ENCODE data around the gene VWA3A. TPM values are rescaled to one million over a fixed set of nuclear protein-coding genes. Genes with fewer than 3 reads are reported as not detected.
A peak's percentile ranks its signal among the peaks of the same experiment; 100 is the strongest.

The VWA3A gene
- total and polyA plus RNA-seq, 2 of the 4 experiments (the other 2 are of a cell fraction): not detected

GRCh38 chr16:22075043-22075757, 17.1 kb upstream of the VWA3A start:
- Histone ChIP-seq H3K36me3 (ENCODE audit: control insufficient read depth, insufficient read depth, low read length) (no peaks in the 10 kb centered on the region; the same call in 1 of the 2 replicates), H3K23ac (ENCODE audit: low read depth, low read length) (peak overlapping the region; percentile 55), H2BK20ac (ENCODE audit: low read depth, low read length) (peak overlapping the region; percentile 76), H2AFZ (replicated peaks; ENCODE audit: low read length, poor library complexity) (no peak overlapping the region), H3K56ac (ENCODE audit: extremely low read depth, insufficient read depth, low read length) (no peak overlapping the region), H3K9ac (ENCODE audit: low read depth, low read length) (no peak overlapping the region), H2BK15ac (ENCODE audit: low read depth, low read length) (peak overlapping the region; percentile 40; the same call in 1 of the 3 replicates), H3K14ac (replicated peaks; ENCODE audit: low read depth, low read length) (peak overlapping the region; percentile 46; the same call in 1 of the 2 replicates), H3K9me3 (ENCODE audit: control insufficient read depth, insufficient read depth, low read length) (no peaks in the 10 kb centered on the region), H4K5ac (ENCODE audit: low read depth, low read length) (no peak overlapping the region), H2AK9ac (replicated peaks; ENCODE audit: low read depth, low read length, poor library complexity) (no peak overlapping the region), H4K8ac (ENCODE audit: low read depth in 2 of 2, low read length in 2 of 2) (peak overlapping the region in 1 of 2 experiments; percentile 54; a peak in 1 of 4 replicates), H2AK5ac (ENCODE audit: low read depth, low read length) (peak overlapping the region; percentile 80; the same call in 1 of the 2 replicates), H3K18ac (ENCODE audit: low read depth, low read length) (peak overlapping the region; percentile 27), H2BK5ac (ENCODE audit: low read depth, low read length, poor library complexity, severe bottlenecking) (peak overlapping the region; percentile 71), H3K4me2 (ENCODE audit: low read depth, low read length) (peak overlapping the region; percentile 50; the same call in 1 of the 2 replicates), H3K27me3 (ENCODE audit: control insufficient read depth, insufficient read depth, low read length) (no peaks in the 10 kb centered on the region), H3K4me3 (ENCODE audit: insufficient read depth, low read depth, low read length) (no peak overlapping the region), H3K4ac (ENCODE audit: low read depth, low read length) (peak overlapping the region; percentile 91), H3K79me1 (ENCODE audit: low read depth in 1 of 2, low read length in 2 of 2) (peaks cover 18 to 52% of the 10 kb centered on the region in 2 experiments; a peak in 3 of 4 replicates), H3K9me1 (ENCODE audit: insufficient read depth, low read length) (peaks cover 17% of the 10 kb centered on the region), H3K4me1 (ENCODE audit: control insufficient read depth, insufficient read depth, low read length) (peaks cover 15% of the 10 kb centered on the region), H2BK120ac (ENCODE audit: low read depth, low read length) (peak overlapping the region; percentile 78), H4K91ac (ENCODE audit: insufficient read depth, low read depth, low read length) (peak overlapping the region; percentile 63; the same call in 1 of the 2 replicates), H3K27ac (ENCODE audit: insufficient read depth, low read length) (peak overlapping the region; percentile 59), H4K20me1 (ENCODE audit: insufficient read depth, low read length) (peaks cover 17% of the 10 kb centered on the region)
- no TSS peak for BruUV-seq (replicated peaks)
- dilution Hi-C loops (cut with HindIII; ENCODE audit: low sequenced_read_pairs, unreplicated experiment) (no loop called here), intact Hi-C loops (cut with micrococcal nuclease) (no loop called here), in situ Hi-C loops (cut with MboI; ENCODE audit: low sequenced_read_pairs) (no loop called here)
- peak; percentile 75 for DNase-seq
- ChIA-PET POLR2A (ENCODE audit: unreplicated experiment) (no interaction called here), CTCF (interaction anchor here (0.6 to 0.9 kb wide), 2 partner anchors 39 to 117 kb away, joined by 3 read pairs; no protein-coding TSS in a partner anchor)
- TF ChIP-seq BHLHE40 (IDR thresholded peaks at IDR 0.05; ENCODE audit: low read depth, low read length) (no peak), RCOR1 (IDR thresholded peaks at IDR 0.05; ENCODE audit: insufficient replicate concordance, low read length) (no peak), SMC3 (IDR thresholded peaks at IDR 0.05; ENCODE audit: low read depth, low read length) (no peak), RFX5 (IDR thresholded peaks at IDR 0.05; ENCODE audit: low read depth, low read length) (no peak)
- 94% methylated on average over 5 of the region's 11 CpGs; no CpG with 5 or more reads in 1 of the 2 experiments for WGBS, 2 experiments (ENCODE audit: extremely low coverage in 2 of 2, insufficient read length in 1 of 2)
- ATAC-seq (ENCODE audit: low read depth): peak; percentile 68

Measured in IMR-90 (cell line).